Measurements from ENCODE around the gene CACNA1D.

- no peak for TF ChIP-seq CTCF (conservative IDR thresholded peaks at IDR 0.05)
- TF ChIP-seq ZFX (IDR thresholded peaks at IDR 0.05), result no peak
Measured at GRCh38 chr3:53730576-53730975, 236.2 kb downstream of the CACNA1D start.

Measured in C4-2B (cell line).